Left ventricle myocardium superior (tissue), 1 donor: ENCODE data around the gene EVX2. TPM values are rescaled to one million over a fixed set of nuclear protein-coding genes. Genes with fewer than 3 reads are reported as not detected.

ENCODE experiments used
- ATAC-seq: fragments of 200-7000 bp; cut with Tn5 transposase; one replicate; pipeline ENCODE4 v1.9.1; 2020; ENCODE audit warnings: mild to moderate bottlenecking, moderate library complexity
- DNase-seq: peaks from one replicate; pipeline ENCODE4 v3.0.0-alpha.2; 2020
- intact Hi-C: fragments of 100-400 bp; cut with micrococcal nuclease; formaldehyde crosslinking; loops from one replicate; pipeline ENCODE4 v1.11.0; 2022
- total RNA-seq: library from RNA; stranded (reverse); fragmentation: NEBNext Ultra II Directional; extraction: Animal tissue kit (Norgen Biotek cat#: 25700); gene quantifications from one replicate; pipeline ENCODE4 v1.2.1, GENCODE V29; 2021
- donor health status: DM: no; HTN: yes; CAD: no; lungs with severe emphysema.

The EVX2 gene
- total RNA-seq, 1 donor from 2014 or later = not detected

DNA sequence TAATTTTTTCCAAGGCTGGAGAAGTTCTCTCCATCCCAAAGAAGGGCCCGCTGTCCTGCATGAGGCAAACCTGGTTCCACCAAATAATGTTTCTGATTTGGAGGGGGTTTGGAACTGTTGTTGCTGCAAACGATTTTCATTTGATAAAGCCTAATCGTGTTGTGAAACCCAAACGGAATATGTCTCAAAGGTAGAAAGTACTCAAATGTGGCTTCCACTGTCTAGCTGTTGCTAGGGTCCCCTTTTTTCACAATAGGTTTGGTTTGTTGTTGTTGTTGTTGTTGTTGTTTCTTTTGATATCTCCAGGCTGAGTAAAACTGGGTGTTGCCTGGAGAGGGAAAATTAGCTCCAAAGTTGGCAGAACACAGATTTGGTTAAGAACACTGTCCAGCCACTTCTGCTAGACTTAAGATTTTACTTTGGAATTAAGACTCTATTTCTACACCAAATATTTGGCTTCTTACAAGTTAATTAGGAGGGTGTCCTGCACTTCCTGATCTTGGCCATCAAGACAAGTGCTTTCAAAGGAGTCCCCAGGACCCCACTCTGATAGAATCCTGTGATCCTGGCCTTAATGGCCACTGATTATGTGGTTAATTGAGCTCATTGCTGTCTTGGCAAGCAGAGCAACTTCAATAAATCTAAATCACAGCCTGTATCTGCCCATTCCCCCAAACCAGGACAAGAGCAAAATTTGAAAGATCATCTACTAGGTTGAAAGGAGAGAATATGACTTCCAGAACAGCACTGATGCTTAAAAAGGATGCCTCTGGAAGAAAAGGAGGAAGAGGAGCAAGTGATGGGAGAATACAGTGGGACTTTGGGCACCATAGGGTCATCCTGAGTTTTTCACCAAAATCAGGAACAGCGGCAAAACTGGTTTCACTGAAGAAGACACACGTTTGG, 5.4 kb upstream of the EVX2 start:
- intact Hi-C loops = loop anchor here (5.0 kb wide), 1 partner anchor 407 kb away; no protein-coding TSS in a partner anchor
- no peak for DNase-seq
- no peak for ATAC-seq

DNA sequence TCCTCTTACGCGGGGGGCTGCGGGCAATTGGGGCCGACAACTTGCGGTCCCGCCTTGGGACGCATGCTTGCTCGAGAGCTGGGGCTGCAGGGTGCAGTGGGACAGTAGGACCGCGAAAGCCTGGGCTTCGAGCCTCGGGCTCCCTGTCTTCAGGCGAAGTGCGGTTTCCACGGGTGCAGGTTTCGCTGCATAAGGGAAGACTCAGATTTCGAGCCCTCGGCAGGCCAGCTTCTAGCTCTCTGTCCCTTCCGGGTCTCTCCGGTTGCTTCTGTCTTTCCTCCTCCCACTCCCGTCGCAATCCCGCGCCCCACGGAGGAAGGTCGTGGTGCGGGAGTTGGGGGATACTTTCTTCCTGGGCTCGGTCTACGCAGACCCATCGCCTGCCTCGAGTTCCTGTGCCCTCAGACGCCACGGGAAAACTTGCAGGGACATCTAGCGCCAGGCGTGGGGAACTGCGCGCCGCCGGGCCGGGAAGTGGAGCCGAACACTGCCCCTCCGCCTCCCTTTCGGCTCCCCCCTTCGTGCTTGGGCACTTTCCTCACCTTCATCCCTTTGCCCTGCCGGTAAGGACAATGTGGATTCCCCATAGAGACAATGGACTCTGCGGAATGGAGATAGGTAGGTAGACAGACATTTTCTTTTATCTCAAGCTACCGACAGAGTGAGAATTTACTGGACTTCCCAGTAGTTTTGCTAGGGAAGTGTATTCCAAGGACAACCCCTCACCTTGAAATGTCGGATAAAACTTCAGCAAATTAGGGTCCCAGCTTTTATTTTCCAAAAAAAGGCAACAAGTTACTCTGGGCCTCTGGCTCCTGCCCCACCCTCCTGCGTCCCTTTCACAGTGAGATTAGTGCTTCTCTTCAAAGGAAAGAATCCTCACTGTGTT, 4.5 kb upstream of the EVX2 start:
- ATAC-seq (peak; percentile 89), DNase-seq (peak; percentile 72)
- intact Hi-C loops = loop anchor here (5.0 kb wide), 1 partner anchor 406 kb away; no protein-coding TSS in a partner anchor

DNA sequence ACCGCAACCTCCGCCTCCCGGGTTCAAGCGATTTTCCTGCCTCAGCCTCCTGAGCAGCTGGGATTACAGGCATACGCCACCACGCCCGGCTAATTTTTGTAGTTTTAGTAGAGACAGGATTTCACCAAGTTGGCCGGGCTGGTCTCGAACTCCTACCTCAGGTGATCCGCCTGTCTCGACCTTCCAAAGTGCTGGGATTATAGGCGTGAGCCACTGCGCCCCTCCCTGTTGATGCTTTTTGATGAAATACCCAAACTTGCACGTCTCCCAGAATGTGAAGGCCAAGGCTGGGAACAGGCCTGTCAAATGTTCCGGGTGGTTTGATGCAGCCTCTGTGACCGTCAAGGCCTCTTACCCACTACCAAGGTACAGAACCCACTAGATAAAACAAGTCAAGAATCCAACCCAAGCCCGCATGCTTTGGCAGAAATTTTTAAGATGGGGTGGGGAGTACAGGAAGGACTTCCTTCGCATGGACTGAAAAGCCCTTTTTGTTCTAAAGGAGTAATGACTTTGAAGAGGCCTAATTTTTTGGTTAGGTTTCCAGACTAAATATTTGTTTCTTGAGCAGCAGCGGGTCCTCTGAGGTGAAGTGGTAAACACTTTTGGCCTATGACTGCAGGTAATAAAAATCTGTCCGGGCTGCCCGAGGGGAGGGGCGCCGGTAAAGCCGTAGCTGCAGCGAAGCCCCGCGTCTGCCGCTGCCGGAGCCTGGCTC, 3.7 kb upstream of the EVX2 start:
- ATAC-seq (no peak), DNase-seq (no peak)
- intact Hi-C loops = loop anchor here (5.0 kb wide), 1 partner anchor 405 kb away; no protein-coding TSS in a partner anchor

DNA sequence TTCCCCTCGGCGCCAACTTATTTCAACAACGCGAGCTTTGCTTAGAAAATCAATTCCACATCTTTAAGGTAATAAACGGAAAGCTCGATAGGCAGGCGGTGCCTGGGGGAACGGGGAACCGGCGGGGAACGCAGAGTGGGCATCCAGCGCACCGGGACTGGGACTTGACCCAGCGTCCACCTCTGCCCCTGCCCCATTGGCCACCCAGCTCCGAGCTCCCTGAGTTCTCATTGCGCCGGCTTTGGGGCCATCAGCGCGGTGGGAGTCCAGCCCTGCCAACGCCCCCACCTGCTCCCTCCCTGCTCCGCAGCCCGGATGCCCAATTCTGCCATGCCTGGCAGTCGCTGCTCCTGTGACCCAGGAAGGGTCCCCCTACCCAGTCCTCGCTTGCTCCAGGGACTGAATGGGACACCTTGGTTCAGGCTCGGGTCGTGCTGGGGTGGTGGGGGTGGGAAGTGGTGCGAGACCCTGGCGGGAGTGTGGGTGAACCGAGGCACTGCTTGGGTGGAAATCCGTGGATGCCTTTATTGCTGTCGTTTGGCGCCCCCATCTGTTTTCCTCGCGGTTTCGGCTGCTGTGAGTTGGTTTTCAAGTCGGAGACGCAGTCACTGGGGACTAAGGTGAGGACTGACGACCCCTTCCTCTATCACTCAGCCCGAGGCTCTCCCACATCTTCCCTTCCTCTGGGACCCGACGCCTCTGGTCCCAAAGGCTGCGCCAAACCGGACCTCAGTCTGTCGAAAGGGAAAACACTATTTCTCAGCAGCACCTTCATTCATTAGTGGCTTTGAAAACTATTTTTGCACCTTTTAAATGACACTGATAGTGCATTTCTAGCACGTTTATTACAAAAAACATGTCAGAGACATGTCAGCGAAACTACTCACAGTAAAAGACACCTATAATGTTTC, 2.4 kb upstream of the EVX2 start:
- intact Hi-C loops = loop anchor here (5.0 kb wide), 1 partner anchor 404 kb away; no protein-coding TSS in a partner anchor
- ATAC-seq (peak; percentile 53), DNase-seq (no peak)

DNA sequence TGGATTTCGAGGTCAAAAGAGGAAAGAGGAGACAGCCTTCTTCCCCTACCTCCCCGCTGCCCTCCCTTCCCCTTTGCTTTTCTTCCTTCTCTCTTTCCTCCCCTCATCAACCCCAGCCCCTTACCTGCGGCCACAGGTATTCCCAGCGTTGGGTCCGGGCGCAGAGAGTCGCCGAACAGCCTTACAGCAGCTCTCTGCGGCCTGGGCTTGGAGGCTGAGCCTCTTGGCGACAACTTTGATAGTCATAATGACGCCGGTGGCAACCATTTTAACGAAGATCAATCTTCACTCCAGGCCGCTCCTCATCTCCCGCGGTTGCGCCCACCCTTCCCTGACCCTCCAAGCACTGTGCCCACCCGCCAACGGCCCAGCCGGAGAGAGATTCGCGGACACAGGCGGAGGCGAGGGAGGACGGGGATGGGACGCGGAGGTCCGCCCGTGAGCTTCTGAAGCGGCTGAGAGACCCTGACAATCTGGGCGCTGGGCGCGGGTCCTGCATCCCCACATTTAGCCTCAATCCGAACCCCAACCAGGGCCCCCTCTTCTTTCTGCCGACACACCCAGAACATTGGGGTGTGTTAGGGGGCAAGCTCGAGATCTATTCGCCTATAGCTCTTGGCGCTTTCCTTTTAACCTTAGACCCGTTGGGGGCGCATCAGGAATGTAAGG, 1.5 kb upstream of the EVX2 start:
- ATAC-seq (no peak), DNase-seq (no peak)
- intact Hi-C loops = loop anchor here (5.0 kb wide), 1 partner anchor 403 kb away; no protein-coding TSS in a partner anchor

DNA sequence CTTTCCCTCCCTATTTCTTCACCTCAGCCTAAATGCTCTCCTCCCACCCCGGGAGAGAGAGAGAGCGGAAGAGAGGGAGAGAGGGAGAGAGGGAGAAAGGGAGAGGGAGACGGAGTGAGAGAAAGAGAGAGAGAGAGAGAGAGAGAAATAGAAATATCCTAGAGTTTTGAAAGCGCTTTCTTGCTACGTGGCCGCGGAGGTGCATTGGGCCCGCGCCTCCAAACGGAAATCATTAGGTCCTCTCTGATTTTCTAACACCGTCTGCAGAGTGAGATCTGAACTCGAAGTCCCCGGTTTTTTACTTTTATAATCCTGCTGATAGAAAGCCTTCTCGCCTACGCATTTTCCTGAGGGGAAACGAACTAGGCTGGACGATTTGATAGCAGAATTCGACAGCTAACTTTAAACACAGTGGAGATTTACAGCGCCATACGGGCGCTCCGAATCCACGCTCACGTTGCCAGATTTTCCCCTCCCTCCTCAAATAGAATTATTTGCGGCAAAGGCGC, 903 bp upstream of the EVX2 start:
- DNase-seq (no peak), ATAC-seq (no peak)
- intact Hi-C loops = loop anchor here (5.0 kb wide), 1 partner anchor 402 kb away; no protein-coding TSS in a partner anchor

DNA sequence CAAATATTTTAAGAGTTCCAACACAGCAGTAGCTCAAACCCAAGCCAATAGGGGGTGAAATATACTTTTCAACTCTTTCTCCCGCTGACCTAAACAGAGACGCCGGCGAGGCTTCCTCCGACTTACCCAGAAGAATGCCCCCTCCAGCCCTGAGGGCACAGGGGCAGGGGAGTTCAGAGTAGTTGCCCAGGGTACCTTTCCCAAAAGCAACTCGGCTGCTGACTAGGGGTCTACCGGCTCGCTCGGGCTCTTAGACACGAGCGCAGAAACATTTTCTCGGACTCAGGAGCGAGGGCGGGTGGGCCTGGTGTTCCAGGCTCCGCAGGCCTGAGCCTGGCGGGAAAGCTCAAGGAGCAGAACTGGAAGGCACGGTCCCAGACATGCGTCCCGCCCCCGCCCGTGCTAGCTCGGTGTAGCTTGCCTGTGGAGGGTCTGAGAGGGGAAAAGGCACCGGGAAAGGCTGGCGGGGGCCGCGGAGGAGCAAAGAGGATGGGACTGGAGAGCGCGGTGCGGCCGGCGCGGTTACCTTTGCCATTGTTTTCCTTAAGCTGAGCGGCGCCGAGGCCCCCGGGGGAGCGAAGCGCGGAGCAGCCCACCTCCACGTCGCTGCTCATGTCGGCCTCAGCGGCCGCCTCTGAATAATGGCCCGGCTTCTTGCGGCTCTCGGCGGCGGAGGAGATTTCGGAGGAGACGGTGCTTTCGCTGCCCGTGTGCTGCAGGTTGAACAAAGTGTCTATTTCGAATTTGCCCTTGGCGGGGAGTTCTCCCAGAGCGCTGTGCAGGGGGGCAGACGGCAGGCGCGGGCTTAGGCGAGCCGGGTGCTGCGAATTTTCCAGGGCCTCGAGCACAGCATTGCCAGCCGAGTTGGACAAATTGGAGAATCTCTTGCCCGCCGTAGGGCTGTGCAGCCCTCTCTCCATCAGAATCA, 674 bp downstream of the EVX2 start:
- DNase-seq (no peak), ATAC-seq (no peak)
- intact Hi-C loops = no loop called here

DNA sequence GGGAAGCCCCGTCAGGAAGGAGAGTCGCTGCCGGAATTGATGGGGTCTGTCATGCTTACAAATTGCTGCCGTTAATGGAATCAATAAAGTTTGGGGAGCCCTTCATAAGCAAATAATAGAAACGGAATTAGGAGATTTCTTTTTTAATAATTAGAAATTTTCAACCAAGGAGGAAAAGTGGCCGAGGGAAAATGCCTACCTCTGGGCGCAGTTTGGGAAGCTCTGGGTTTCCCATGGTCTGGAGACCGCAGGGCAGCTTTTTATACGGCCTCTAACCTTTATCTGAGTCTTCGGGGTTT, 1.3 kb downstream of the EVX2 start:
- DNase-seq (no peak), ATAC-seq (no peak)
- intact Hi-C loops = no loop called here

DNA sequence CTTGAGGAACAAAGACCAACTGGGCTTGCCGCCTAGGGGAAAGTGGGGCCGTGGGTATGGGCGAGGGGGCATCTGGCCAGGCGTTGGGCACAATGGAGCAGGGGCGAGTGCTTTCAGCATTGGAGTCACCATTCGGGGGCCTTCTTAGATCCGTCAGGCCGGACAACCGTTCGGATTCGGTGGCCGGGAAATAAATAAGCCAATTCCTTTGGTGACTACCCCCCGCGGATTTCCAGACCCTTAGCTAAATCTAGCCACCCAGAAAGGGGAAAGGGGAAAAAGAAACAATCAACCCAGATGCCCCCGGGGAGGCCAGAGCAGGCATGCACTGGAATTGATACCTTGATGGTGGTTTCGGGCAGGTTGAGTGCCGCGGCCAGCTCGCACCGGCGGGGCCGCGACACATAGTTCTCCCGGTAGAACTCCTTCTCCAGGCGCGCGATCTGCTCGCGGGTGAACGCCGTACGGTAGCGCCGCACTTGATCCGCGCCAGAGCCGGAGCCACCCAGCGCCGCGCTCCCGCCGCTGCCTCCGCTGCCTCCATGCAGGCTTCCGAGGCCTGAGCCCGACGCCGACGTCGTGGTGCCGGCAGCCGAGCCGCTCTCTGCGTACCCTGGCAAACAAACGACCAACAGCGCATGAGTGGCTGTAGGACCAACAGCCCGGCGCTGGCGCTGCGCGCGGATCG, 1.8 kb downstream of the EVX2 start:
- DNase-seq (no peak), ATAC-seq (no peak)
- intact Hi-C loops = no loop called here

DNA sequence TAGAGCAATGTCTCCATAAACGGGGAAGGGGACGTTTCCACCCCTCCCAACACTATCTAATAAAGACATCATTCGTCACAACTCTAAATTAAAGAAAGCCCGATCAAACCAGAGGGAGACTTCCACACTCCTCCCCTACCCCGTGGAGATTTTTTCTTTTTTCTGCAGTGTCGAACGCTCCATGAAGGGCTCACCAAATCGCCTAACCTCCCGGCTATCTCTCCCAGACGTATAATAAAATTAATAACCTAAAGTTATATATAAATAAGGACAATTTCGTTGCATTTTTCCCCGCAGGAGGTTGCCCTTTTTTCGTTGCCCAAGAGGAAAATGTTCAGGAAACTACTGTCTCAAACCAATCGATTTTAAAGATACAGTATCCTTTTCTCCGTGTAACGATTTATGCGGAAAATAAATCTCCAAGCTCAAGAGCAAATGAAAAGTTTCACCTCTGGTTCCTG, 2.4 kb downstream of the EVX2 start:
- intact Hi-C loops = no loop called here
- DNase-seq (no peak), ATAC-seq (no peak)

DNA sequence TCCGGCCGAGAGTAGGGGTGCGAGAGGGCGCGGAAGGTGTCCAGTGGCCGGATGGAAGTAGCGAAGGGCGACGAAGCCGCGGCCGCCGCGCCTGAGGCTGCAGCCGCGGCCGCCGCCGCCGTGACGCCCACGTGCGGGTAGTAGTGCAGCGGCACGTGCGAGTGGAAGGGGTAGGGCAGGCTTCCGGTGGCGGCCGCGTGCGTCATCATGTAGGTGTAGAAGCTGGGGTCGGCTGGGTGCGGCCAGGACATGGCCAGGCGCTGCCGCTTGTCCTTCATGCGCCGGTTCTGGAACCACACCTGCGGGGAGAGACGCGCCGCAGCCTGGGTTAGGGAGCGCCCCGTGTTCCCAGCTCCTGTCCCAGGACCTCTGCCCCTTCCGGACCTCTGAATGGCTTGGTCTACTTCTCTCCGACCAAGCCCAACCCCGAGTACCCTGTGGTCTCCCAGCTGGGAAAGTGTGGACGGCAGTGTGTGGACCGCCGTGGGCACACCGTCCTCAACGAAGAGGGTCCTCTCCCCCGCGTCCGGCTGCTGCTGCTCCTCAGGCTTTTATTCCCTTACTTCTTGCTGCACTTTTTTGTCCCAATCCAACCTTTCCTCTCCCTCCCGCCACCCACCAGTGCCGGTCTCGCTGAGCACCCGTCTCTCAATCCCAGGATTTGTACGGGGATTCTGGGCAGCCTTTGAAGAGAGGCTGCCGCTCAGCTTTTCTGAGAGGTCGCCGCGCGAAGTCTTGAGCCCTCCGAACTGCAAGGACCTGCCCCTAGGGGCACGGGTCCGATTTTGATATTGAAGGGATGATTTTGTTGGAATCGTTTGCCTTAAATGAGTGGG, 3.0 kb downstream of the EVX2 start:
- no peak for ATAC-seq
- intact Hi-C loops = no loop called here

DNA sequence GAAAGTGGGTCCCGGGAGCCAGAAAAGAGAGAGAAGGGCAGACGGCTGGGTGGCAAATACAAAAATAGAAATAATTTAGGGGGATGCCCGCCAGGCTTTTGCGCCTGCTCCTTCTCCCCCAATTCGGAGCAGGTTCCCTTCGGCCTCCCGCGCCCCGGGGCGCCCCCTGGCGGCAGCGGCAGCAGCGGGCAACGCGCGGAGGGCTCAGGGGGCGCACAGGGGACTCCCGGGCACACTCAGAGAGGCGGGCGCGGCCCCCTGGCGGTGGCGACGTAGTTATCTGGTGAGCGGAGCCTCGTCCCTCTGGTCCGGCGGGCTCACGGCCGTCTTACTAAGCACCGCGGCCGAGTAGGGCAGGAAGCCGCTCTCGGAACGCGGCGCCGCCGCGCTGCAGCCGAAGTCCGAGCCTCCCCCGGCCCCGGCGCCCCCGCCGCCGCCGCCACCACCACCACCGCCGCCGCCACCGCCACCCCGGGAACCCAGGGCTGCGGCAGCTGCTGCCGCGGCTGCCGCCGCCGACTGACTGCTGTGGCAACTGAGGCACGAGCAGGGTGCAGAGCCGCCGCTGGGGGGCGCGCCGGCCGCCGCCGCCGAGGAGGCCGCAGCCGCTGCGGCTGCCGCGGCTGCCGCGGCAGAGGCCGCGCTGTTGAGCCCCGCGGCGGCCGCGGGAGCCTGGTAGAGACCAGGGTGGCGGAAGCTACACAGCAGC, 3.8 kb downstream of the EVX2 start:
- ATAC-seq (peak; percentile 64), DNase-seq (peak; percentile 56)
- intact Hi-C loops = no loop called here

More for the DNA sequence above, 3.0 kb downstream of the EVX2 start:
- no peak for DNase-seq

DNA sequence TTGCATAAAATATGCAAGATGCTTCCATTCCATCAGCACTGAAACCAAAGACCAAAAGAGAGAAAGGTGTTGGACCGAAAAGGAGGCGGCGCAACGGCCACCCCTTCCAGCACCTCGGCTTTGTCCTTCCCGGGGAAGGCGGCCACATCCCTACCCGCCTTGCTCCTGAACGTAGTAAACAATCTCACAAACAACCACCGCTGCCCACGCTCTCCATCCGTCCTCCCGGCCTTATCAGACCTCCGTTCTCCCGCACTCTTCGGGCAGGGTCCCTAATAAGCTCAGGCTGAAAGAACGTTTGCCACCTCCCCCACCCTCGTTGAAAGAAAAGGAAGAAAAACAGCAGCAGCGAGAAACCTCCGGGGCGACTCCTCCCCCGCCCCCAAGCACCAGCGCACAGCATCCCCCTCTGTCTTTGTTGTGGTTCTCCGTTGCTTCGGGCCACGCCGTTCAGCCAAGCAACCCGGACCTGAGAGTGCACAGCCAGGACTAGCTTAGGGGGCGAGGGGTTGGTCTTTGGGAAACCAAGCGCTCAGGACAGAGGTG, 4.4 kb downstream of the EVX2 start:
- DNase-seq (no peak), ATAC-seq (no peak)
- intact Hi-C loops = no loop called here
